Endothelial cell of umbilical vein (primary cell): ENCODE data around the gene MINDY4. TPM values are rescaled to one million over a fixed set of nuclear protein-coding genes. Genes with fewer than 3 reads are reported as not detected.

Experiments used
- BruUV-seq: library from RNA; stranded (reverse); fragments of 400-500 nt; replicated peaks from 2 replicates; lab custom pipeline; 2021; lab: Mats Ljungman, UMichigan
- CTCF ChIA-PET: fragments of 300-600, 350-600 bp; sonication (Branson Sonifier 250); formaldehyde crosslinking; loops from one replicate; lab custom pipeline; 2021; ENCODE audit warnings: antibody characterized with exemption, inconsistent platforms; lab: Charles Lee
- POLR2A ChIA-PET: fragments of 300-600, 350-600 bp; sonication (Branson Sonifier 250); formaldehyde crosslinking; loops from one replicate; lab custom pipeline; 2021; ENCODE audit warnings: antibody characterized with exemption, inconsistent platforms; lab: Charles Lee
- DNase-seq: peaks from one replicate; pipeline ENCODE4 v3.0.0-alpha.2; 2011; ENCODE audit warnings: low read depth, low spot score
- FAIRE-seq: peaks from 2 replicates; lab custom pipeline; 2011; peaks lifted over from hg19 to GRCh38; lab: Jason Lieb, UNC
- H2AFZ ChIP-seq: 2 replicates; pipeline ENCODE4 v1.6.0; 2012; ENCODE audit warnings: low read depth, low read length, control low read depth, inconsistent platforms
- H3K27ac ChIP-seq: 2 replicates; pipeline ENCODE4 v1.5.1; 2011; ENCODE audit warnings: low read depth, mild to moderate bottlenecking, control low read depth, low read length, moderate library complexity; ENCODE audit not compliant: insufficient read depth
- H3K27me3 ChIP-seq, 2 experiments: 2 replicates each; pipeline versions ENCODE4 v1.6.0 to v1.6.1; 2011; ENCODE audit warnings: low read length in 2 of 2, mixed read lengths in 1 of 2; ENCODE audit not compliant: control insufficient read depth in 2 of 2, insufficient read depth in 2 of 2
- H3K36me3 ChIP-seq, 2 experiments: 2 replicates in 1 of 2; 3 replicates in 1 of 2; pipeline ENCODE4 v1.5.1; 2011; ENCODE audit warnings: low read length in 2 of 2, mild to moderate bottlenecking in 1 of 2, moderate library complexity in 1 of 2; ENCODE audit not compliant: control insufficient read depth in 2 of 2, insufficient read depth in 2 of 2; ENCODE audit errors: extremely low read depth in 1 of 2
- H3K4me1 ChIP-seq: 3 replicates; pipeline ENCODE4 v1.5.1; 2011; ENCODE audit warnings: mild to moderate bottlenecking, low read length; ENCODE audit not compliant: control insufficient read depth, insufficient read depth; ENCODE audit errors: extremely low read depth
- H3K4me2 ChIP-seq: 2 replicates; pipeline ENCODE4 v1.6.1; 2011; ENCODE audit warnings: low read length, control low read depth, mixed read lengths; ENCODE audit not compliant: insufficient read depth
- H3K4me3 ChIP-seq, 3 experiments: fragments of 200-600 bp in 1 of 3; sonication (generic), shearing (Covaris generic) in 1 of 3; replicated peaks in 1 of 3; 2 replicates each; pipeline ENCODE4 v1.5.1; 2011 to 2016; ENCODE audit warnings: control low read depth in 3 of 3, low read length in 3 of 3, mild to moderate bottlenecking in 2 of 3, inconsistent platforms in 1 of 3, low read depth in 1 of 3, moderate library complexity in 1 of 3; ENCODE audit not compliant: insufficient read depth in 1 of 3
- H3K79me2 ChIP-seq: 2 replicates; pipeline ENCODE4 v1.6.0; 2012; ENCODE audit warnings: low read length, inconsistent platforms; ENCODE audit not compliant: control insufficient read depth, insufficient read depth
- H3K9ac ChIP-seq: replicated peaks from 2 replicates; pipeline ENCODE3; 2011; ENCODE audit warnings: low read length, control low read depth; ENCODE audit not compliant: insufficient read depth; ENCODE audit errors: extremely low read depth
- H3K9me1 ChIP-seq: replicated peaks from 3 replicates; pipeline ENCODE4 v1.6.0; 2011; ENCODE audit warnings: mild to moderate bottlenecking, low read length; ENCODE audit not compliant: control insufficient read depth, insufficient read depth; ENCODE audit errors: extremely low read depth
- H3K9me3 ChIP-seq: replicated peaks from 2 replicates; pipeline ENCODE4 v1.5.1; 2012; ENCODE audit warnings: low read length, inconsistent platforms; ENCODE audit not compliant: control insufficient read depth, insufficient read depth
- H4K20me1 ChIP-seq: replicated peaks from 2 replicates; pipeline ENCODE3; 2011; ENCODE audit warnings: mild to moderate bottlenecking, low read length; ENCODE audit not compliant: control insufficient read depth, insufficient read depth; ENCODE audit errors: extremely low read depth
- EZH2 ChIP-seq: IDR thresholded peaks from 2 replicates; pipeline ENCODE4 v1.6.1; 2012; ENCODE audit warnings: borderline replicate concordance, low read depth, mild to moderate bottlenecking, moderate library complexity, low read length, inconsistent platforms; ENCODE audit not compliant: severe bottlenecking
- GATA2 ChIP-seq: IDR thresholded peaks from 2 replicates; pipeline ENCODE4 v1.7.0; 2011; ENCODE audit warnings: low read depth, mild to moderate bottlenecking, moderate library complexity, mixed read lengths, low read length; ENCODE audit not compliant: insufficient read length, insufficient read depth
- JUN ChIP-seq: IDR thresholded peaks from 2 replicates; pipeline ENCODE4 v1.6.1; 2011; ENCODE audit warnings: borderline replicate concordance, low read depth; ENCODE audit not compliant: insufficient read length, insufficient read depth
- MYC ChIP-seq: IDR thresholded peaks from one replicate; pipeline ENCODE4 v1.6.1; 2011; ENCODE audit warnings: mild to moderate bottlenecking, low read depth, low read length
- POLR2AphosphoS5 ChIP-seq: IDR thresholded peaks from 2 replicates; pipeline ENCODE4 v1.6.1; 2012; ENCODE audit warnings: low read depth, mild to moderate bottlenecking, control low read depth, low read length, moderate library complexity; ENCODE audit not compliant: insufficient read depth
- dilution Hi-C: fragments of 300-500 bp; cut with MboI; formaldehyde crosslinking; loops from one replicate; pipeline ENCODE4 v1.15.0; 2019; ENCODE audit warnings: low sequenced_read_pairs; ENCODE audit not compliant: extremely low pct_ligation_motif_present
- intact Hi-C: fragments of 100-400 bp; cut with micrococcal nuclease; formaldehyde crosslinking; loops from one replicate; pipeline ENCODE4 v1.10.0; 2022
- polyA plus RNA-seq, 4 experiments: library from polyadenylated mRNA; depleted of rRNA in 3 of 4; stranded (reverse) in 3 of 4; unstranded in 1 of 4; fragments of >200 nt; gene quantifications; 2 replicates each; pipeline versions ENCODE4 v1.2.1 to v1.2.3, GENCODE V29; 2011 to 2012; ENCODE audit warnings: missing spikeins in 1 of 4
- total RNA-seq: library from RNA; stranded (reverse); gene quantifications from 2 replicates; pipeline ENCODE4 v1.2.3, GENCODE V29; 2021
- TF ChIP-seq, protein P1 (sequence below), 2 donors: IDR thresholded peaks; 1 replicate in 1 of 2; 2 replicates in 1 of 2; pipeline ENCODE4 v1.5.1; 2011; ENCODE audit warnings: low read length in 2 of 2, mild to moderate bottlenecking in 2 of 2, moderate library complexity in 2 of 2, control low read depth in 1 of 2, inconsistent platforms in 1 of 2, low read depth in 1 of 2; ENCODE audit not compliant: insufficient read depth in 1 of 2; ENCODE audit errors: extremely low read depth in 1 of 2
- TF ChIP-seq, protein P2 (sequence below): IDR thresholded peaks from 2 replicates; pipeline ENCODE4 v1.6.1; 2011; ENCODE audit not compliant: insufficient read depth, insufficient read length

MINDY4 gene
- total and polyA plus RNA-seq, 2 donors (not counting 3 experiments of a cell fraction or from before 2014, with no cell fraction given) = 2.2 to 4.7 TPM

DNA sequence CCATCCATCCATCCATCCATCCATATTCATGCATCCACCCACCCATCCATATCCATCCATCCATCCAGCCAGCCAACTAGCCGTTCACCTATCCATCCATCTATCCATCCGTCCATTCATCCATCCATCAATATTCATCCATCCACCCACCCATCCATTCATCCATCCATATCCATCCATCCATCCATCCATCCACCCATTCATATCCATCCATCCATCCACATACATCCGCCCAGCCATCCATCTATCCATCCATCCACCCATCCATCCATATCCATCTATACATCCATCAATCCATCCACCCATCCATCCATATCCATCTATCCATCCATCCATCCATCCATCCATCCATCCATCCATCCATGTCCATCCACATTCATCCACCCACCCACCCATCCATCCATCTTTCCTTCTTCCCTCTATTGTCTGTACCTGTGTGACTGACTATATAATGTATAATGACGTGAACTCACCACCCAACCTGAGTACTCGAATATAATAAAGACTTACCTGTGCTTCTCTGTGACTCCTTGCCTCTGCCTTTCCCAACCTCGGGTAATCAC lies 16.8 kb upstream of the MINDY4 start:
- POLR2A ChIA-PET = no interaction called here

More for the DNA sequence above, 16.8 kb upstream of the MINDY4 start:
- no peak overlapping the region for H3K4me2 ChIP-seq
- no peak overlapping the region for H3K4me3 ChIP-seq
- H3K79me2 ChIP-seq = no peaks in the 10 kb centered on the region
- TF ChIP-seq EZH2 (no peak), MYC (no peak), JUN (no peak), GATA2 (no peak), POLR2AphosphoS5 (no peak)
- TF ChIP-seq, protein P1, sequence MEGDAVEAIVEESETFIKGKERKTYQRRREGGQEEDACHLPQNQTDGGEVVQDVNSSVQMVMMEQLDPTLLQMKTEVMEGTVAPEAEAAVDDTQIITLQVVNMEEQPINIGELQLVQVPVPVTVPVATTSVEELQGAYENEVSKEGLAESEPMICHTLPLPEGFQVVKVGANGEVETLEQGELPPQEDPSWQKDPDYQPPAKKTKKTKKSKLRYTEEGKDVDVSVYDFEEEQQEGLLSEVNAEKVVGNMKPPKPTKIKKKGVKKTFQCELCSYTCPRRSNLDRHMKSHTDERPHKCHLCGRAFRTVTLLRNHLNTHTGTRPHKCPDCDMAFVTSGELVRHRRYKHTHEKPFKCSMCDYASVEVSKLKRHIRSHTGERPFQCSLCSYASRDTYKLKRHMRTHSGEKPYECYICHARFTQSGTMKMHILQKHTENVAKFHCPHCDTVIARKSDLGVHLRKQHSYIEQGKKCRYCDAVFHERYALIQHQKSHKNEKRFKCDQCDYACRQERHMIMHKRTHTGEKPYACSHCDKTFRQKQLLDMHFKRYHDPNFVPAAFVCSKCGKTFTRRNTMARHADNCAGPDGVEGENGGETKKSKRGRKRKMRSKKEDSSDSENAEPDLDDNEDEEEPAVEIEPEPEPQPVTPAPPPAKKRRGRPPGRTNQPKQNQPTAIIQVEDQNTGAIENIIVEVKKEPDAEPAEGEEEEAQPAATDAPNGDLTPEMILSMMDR (IDR thresholded peaks at IDR 0.05; ENCODE audit: extremely low read depth in 1 of 2, insufficient read depth in 1 of 2, low read depth in 1 of 2, low read length in 2 of 2) = no peak
- TF ChIP-seq, protein P2, sequence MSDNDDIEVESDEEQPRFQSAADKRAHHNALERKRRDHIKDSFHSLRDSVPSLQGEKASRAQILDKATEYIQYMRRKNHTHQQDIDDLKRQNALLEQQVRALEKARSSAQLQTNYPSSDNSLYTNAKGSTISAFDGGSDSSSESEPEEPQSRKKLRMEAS = no peak
- H3K9ac ChIP-seq = no peak overlapping the region
- H3K27me3 ChIP-seq = peaks cover 0 to 6% of the 10 kb centered on the region in 2 experiments
- intact Hi-C loops = no loop called here
- no peaks in the 10 kb centered on the region for H3K4me1 ChIP-seq
- CTCF ChIA-PET = interaction anchor here (1.3 kb wide), 1 partner anchor 14 kb away, joined by 3 read pairs; no protein-coding TSS in a partner anchor
- BruUV-seq = no TSS peak
- no peaks in the 10 kb centered on the region for H3K9me1 ChIP-seq
- FAIRE-seq (no peak), DNase-seq (no peak)
- no peak overlapping the region for H3K27ac ChIP-seq
- no peaks in the 10 kb centered on the region for H3K9me3 ChIP-seq
- H3K36me3 ChIP-seq = no peaks in the 10 kb centered on the region
- no peak overlapping the region for H2AFZ ChIP-seq
- dilution Hi-C loops = no loop called here
- no peaks in the 10 kb centered on the region for H4K20me1 ChIP-seq
